HG02943 (cell line): ENCODE measurements around the gene RBP7.

Experiments used
- ATAC-seq: cut with Tn5 transposase; IDR thresholded peaks from one replicate; pipeline ENCODE4 v1.9.1; 2021; ENCODE audit warnings: mild to moderate bottlenecking, low read depth, moderate library complexity; ENCODE audit not compliant: unreplicated experiment

Gene RBP7

DNA sequence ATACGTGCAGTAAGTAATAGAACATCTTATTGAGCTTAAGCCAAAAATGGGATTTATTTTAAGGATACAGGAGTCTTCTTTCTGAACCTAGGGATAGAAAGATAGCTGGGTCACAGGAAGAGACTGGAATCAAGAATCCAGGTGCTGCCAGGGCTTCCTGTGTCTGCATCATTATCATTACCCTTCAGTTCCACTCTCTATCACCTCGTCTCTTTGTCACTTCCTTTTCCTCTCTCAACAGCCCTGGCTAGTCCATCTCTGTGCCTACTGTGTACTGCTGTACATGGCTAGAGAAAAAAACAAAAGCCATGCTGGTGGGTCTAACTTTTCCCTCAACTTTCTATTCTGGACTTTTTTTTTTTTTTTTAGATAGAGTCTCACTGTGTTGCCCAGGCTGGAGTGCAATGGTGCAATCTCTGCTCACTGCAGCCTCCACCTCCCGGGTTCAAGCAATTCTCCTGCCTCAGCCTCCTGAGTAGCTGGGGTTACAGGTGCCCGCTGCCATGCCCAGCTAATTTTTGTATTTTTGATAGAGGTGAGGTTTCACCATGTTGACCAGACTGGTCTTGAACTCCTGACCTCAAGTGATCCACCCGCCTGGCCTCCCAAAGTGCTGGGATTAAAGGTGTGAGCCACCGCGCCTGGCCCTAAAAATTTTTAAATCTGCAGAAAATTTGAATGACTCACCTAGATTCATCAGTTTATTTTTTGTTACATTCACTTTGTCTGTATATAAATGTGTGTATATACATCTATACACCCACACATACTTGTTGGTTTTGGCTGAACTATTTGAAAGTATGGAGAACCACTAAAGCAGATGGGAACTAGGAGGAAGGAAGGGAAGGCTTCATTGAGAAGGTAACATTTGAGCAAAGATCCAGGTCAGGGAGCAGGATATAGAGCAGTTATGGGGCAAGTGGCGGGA is 67.7 kb downstream of the RBP7 start:
- no peak for ATAC-seq

DNA sequence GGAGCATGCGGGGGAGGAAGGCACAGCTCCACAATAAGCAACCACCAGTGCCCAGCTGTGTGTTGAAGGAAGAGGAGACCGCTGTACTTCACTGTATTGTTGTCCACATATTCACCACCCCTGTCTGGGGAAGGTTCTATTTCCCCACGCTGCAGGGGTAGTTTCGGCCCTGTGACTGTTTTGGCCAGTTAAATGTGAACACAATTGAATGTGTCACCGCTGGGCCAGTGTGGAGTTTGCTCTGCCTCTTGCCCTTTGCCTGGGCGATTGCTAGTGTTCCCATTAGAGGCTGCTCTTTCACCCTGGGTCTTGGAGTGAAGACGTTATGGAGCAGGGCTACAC is 68.3 kb downstream of the RBP7 start:
- no peak for ATAC-seq
